Measurements from ENCODE around the gene MTM1. TPM values are rescaled to one million over a fixed set of nuclear protein-coding genes. Genes with fewer than 3 reads are reported as not detected.
A peak's percentile ranks its signal among the peaks of the same experiment; 100 is the strongest.

The MTM1 gene
- total and polyA plus RNA-seq, 9 of the 15 experiments (the other 6 are each of a cell fraction or from before 2014, with no cell fraction given): 5.6 to 13.3 (median 9.5) TPM

DNA sequence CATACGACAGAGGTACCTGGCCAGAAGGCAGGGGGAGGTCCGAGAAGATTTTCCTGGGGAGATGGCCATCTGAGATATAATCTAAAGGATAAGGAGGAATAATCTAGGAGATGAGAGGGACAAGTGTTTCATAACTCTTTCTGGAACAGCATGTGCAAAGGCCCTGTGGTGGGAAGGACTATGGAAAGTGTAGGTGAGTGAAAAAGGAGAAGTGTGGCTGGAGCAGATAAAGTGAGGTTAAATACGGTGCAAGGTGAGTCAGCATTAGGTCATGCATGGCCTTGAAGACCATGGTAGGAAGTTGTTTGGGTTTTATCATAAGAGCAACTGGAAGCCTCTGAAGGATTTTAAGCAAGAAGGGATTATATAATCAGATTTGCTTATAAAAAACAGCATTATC lies 34.6 kb upstream of the MTM1 start (continued):
- TF ChIP-seq, protein P1, sequence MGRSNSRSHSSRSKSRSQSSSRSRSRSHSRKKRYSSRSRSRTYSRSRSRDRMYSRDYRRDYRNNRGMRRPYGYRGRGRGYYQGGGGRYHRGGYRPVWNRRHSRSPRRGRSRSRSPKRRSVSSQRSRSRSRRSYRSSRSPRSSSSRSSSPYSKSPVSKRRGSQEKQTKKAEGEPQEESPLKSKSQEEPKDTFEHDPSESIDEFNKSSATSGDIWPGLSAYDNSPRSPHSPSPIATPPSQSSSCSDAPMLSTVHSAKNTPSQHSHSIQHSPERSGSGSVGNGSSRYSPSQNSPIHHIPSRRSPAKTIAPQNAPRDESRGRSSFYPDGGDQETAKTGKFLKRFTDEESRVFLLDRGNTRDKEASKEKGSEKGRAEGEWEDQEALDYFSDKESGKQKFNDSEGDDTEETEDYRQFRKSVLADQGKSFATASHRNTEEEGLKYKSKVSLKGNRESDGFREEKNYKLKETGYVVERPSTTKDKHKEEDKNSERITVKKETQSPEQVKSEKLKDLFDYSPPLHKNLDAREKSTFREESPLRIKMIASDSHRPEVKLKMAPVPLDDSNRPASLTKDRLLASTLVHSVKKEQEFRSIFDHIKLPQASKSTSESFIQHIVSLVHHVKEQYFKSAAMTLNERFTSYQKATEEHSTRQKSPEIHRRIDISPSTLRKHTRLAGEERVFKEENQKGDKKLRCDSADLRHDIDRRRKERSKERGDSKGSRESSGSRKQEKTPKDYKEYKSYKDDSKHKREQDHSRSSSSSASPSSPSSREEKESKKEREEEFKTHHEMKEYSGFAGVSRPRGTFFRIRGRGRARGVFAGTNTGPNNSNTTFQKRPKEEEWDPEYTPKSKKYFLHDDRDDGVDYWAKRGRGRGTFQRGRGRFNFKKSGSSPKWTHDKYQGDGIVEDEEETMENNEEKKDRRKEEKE (IDR thresholded peaks at IDR 0.05; ENCODE audit: borderline replicate concordance in 1 of 2, control insufficient read depth in 1 of 2, low read depth in 2 of 2, low read length in 1 of 2): no peak
- TF ChIP-seq, protein P2, sequence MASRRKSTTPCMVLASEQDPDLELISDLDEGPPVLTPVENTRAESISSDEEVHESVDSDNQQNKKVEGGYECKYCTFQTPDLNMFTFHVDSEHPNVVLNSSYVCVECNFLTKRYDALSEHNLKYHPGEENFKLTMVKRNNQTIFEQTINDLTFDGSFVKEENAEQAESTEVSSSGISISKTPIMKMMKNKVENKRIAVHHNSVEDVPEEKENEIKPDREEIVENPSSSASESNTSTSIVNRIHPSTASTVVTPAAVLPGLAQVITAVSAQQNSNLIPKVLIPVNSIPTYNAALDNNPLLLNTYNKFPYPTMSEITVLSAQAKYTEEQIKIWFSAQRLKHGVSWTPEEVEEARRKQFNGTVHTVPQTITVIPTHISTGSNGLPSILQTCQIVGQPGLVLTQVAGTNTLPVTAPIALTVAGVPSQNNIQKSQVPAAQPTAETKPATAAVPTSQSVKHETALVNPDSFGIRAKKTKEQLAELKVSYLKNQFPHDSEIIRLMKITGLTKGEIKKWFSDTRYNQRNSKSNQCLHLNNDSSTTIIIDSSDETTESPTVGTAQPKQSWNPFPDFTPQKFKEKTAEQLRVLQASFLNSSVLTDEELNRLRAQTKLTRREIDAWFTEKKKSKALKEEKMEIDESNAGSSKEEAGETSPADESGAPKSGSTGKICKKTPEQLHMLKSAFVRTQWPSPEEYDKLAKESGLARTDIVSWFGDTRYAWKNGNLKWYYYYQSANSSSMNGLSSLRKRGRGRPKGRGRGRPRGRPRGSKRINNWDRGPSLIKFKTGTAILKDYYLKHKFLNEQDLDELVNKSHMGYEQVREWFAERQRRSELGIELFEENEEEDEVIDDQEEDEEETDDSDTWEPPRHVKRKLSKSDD (conservative IDR thresholded peaks at IDR 0.05; ENCODE audit: low read length): no peak
- TF ChIP-seq MBD2 (IDR thresholded peaks at IDR 0.05; ENCODE audit: borderline replicate concordance, low read depth) (no peak), NFIC (IDR thresholded peaks at IDR 0.05) (no peak), ZSCAN29 (IDR thresholded peaks at IDR 0.05) (no peak), ZNF212 (CRISPR knock-in tag; IDR thresholded peaks at IDR 0.05) (no peak), SMARCA4 (IDR thresholded peaks at IDR 0.05) (peak; percentile 68), BCL6 (CRISPR knock-in tag; IDR thresholded peaks at IDR 0.05) (no peak), SREBF2 (CRISPR knock-in tag; IDR thresholded peaks at IDR 0.05) (no peak), SMARCB1 (IDR thresholded peaks at IDR 0.05; ENCODE audit: insufficient read length, low read depth) (no peak), MAFK (IDR thresholded peaks at IDR 0.05; ENCODE audit: low read length) (peak; percentile 11; the same call in 1 of the 2 replicates), RB1 (IDR thresholded peaks at IDR 0.05; ENCODE audit: low read depth) (no peak), SIN3A (IDR thresholded peaks at IDR 0.05; ENCODE audit: borderline replicate concordance in 2 of 2, control insufficient read depth in 1 of 2, low read depth in 2 of 2, low read length in 2 of 2) (no peak)
- TF ChIP-seq, protein P3, sequence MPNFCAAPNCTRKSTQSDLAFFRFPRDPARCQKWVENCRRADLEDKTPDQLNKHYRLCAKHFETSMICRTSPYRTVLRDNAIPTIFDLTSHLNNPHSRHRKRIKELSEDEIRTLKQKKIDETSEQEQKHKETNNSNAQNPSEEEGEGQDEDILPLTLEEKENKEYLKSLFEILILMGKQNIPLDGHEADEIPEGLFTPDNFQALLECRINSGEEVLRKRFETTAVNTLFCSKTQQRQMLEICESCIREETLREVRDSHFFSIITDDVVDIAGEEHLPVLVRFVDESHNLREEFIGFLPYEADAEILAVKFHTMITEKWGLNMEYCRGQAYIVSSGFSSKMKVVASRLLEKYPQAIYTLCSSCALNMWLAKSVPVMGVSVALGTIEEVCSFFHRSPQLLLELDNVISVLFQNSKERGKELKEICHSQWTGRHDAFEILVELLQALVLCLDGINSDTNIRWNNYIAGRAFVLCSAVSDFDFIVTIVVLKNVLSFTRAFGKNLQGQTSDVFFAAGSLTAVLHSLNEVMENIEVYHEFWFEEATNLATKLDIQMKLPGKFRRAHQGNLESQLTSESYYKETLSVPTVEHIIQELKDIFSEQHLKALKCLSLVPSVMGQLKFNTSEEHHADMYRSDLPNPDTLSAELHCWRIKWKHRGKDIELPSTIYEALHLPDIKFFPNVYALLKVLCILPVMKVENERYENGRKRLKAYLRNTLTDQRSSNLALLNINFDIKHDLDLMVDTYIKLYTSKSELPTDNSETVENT (CRISPR knock-in tag; IDR thresholded peaks at IDR 0.05): no peak
- TF ChIP-seq, protein P4, sequence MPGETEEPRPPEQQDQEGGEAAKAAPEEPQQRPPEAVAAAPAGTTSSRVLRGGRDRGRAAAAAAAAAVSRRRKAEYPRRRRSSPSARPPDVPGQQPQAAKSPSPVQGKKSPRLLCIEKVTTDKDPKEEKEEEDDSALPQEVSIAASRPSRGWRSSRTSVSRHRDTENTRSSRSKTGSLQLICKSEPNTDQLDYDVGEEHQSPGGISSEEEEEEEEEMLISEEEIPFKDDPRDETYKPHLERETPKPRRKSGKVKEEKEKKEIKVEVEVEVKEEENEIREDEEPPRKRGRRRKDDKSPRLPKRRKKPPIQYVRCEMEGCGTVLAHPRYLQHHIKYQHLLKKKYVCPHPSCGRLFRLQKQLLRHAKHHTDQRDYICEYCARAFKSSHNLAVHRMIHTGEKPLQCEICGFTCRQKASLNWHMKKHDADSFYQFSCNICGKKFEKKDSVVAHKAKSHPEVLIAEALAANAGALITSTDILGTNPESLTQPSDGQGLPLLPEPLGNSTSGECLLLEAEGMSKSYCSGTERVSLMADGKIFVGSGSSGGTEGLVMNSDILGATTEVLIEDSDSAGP (CRISPR knock-in tag; IDR thresholded peaks at IDR 0.05): no peak
- TF ChIP-seq, protein P5, sequence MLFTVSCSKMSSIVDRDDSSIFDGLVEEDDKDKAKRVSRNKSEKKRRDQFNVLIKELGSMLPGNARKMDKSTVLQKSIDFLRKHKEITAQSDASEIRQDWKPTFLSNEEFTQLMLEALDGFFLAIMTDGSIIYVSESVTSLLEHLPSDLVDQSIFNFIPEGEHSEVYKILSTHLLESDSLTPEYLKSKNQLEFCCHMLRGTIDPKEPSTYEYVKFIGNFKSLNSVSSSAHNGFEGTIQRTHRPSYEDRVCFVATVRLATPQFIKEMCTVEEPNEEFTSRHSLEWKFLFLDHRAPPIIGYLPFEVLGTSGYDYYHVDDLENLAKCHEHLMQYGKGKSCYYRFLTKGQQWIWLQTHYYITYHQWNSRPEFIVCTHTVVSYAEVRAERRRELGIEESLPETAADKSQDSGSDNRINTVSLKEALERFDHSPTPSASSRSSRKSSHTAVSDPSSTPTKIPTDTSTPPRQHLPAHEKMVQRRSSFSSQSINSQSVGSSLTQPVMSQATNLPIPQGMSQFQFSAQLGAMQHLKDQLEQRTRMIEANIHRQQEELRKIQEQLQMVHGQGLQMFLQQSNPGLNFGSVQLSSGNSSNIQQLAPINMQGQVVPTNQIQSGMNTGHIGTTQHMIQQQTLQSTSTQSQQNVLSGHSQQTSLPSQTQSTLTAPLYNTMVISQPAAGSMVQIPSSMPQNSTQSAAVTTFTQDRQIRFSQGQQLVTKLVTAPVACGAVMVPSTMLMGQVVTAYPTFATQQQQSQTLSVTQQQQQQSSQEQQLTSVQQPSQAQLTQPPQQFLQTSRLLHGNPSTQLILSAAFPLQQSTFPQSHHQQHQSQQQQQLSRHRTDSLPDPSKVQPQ (CRISPR knock-in tag; IDR thresholded peaks at IDR 0.05; ENCODE audit: borderline replicate concordance): no peak
